Natural killer cell treated with Interleukin-12 subunit alpha and Interleukin-12 subunit beta and Interleukin-15 and Interleukin-18, amount 100 ng/mL, for 72 hours (primary cell): ENCODE results near the gene BRD2. TPM values are rescaled to one million over a fixed set of nuclear protein-coding genes. Genes with fewer than 3 reads are reported as not detected.
"Not testable (repeated sequence)": the region's sequence is repeated elsewhere in the genome, so short reads cannot be mapped to it uniquely, and the experiment has no call there.

Experiments
- ATAC-seq, 2 donors: fragments of 150-1000 bp; cut with Tn5 transposase in 1 of 2; sonication (Bioruptor Pico), chemical (Tn5 transposase) in 1 of 2; 2 replicates each; pipeline ENCODE4 v1.10.0; 2021
- DNase-seq: peaks from one replicate; pipeline ENCODE4 v3.0.0; 2022; ENCODE audit warnings: low spot score
- H3K27ac Mint-ChIP-seq, 2 donors: 1 replicate in 1 of 2; 2 replicates in 1 of 2; pipeline ENCODE4 v1.8.0; 2022; ENCODE audit warnings: mixed read lengths in 2 of 2, mild to moderate bottlenecking in 1 of 2, moderate library complexity in 1 of 2
- H3K27me3 Mint-ChIP-seq, 2 donors: 1 replicate in 1 of 2; 2 replicates in 1 of 2; pipeline ENCODE4 v1.8.0; 2022; ENCODE audit warnings: mixed read lengths in 2 of 2
- H3K36me3 Mint-ChIP-seq: one replicate; pipeline ENCODE4 v1.8.0; 2022; ENCODE audit warnings: mixed read lengths
- H3K4me1 Mint-ChIP-seq, 2 donors: 1 replicate in 1 of 2; 2 replicates in 1 of 2; pipeline ENCODE4 v1.8.0; 2022; ENCODE audit warnings: low read depth in 2 of 2, mixed read lengths in 2 of 2, mild to moderate bottlenecking in 1 of 2
- H3K4me3 Mint-ChIP-seq: one replicate; pipeline ENCODE4 v1.8.0; 2022; ENCODE audit warnings: mixed read lengths
- H3K9me3 Mint-ChIP-seq: 2 replicates; pipeline ENCODE4 v1.8.0; 2022; ENCODE audit warnings: mixed read lengths
- total RNA-seq, 2 donors: library from RNA; stranded (reverse); gene quantifications; one replicate each; pipeline ENCODE4 v1.2.3, GENCODE V29; 2022

Gene BRD2
- total RNA-seq, 2 donors from 2014 or later, result 347 to 352 TPM

DNA sequence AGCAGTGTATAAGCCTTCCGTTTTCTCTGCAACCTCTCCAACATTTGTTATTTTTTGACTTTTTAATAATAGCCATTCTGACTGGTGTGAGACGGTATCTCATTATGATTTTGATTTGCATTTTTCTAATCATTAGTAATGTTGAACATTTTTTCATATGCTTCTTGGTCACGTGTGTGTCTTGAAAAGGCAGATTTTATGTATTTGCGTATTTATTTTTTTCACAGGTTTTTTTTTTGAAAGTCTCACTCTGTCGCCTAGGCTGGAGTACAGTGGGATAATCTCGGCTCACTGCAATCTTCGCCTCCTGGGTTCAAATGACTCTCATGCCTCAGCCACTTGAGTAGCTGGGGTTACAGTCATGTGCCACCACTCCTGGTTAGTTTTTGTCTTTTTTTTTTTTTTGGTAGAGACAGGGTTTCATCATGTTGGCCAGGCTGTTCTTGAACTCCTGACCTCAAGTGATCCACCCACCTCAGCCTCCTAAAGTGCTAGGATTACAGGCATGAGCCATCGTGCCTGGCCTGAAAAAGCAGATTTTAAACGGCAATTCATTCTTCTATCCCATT, 25.8 kb upstream of the BRD2 start:
- not testable (repeated sequence) for ATAC-seq, H3K36me3 Mint-ChIP-seq, H3K27me3 Mint-ChIP-seq, H3K9me3 Mint-ChIP-seq, DNase-seq
- Mint-ChIP-seq H3K4me3 (peak overlapping the region; percentile 89), H3K27ac (peak overlapping the region; percentile 26 to 96), H3K4me1 (peaks cover 59 to 71% of the 10 kb centered on the region in 2 donors)

DNA sequence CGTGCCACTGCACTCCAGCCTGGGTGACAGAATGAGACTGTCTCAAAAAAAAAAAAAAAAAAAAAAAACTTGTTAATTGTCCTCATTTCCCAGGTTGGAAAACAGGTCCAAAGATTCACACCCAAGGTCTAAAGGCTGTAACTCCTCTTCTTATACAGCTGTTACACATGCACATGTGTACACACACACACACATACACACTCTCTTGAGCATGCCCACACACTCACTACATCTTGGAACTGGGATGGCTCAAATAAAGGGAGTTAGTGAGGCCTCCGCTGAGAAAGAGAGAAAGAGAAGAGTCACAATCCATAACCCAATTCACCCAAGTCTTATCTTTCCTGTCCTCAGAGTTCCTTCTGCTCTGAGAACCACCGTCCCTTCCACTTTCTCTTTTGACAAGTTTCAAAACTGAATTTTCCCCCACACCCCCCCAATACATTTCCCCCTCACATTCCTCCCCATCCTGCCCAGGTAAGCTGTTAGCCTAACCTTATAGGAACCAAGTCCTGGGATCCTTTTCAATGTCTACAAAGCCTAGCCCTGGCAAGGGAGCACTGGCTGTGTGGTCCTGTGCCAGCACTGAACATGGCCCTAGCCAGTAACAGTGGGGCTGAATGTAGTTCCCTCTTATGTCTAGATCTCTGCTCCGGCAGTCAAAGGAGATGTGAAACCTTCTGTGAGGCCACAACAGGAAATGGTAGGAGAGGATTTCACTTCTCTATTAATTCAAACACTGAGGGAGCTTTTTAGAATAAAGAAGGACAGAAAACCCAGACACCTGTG, 24.3 kb upstream of the BRD2 start:
- ATAC-seq, result peak; percentile 59 to 66
- no peaks in the 10 kb centered on the region for H3K9me3 Mint-ChIP-seq
- H3K36me3 Mint-ChIP-seq, result no peaks in the 10 kb centered on the region

DNA sequence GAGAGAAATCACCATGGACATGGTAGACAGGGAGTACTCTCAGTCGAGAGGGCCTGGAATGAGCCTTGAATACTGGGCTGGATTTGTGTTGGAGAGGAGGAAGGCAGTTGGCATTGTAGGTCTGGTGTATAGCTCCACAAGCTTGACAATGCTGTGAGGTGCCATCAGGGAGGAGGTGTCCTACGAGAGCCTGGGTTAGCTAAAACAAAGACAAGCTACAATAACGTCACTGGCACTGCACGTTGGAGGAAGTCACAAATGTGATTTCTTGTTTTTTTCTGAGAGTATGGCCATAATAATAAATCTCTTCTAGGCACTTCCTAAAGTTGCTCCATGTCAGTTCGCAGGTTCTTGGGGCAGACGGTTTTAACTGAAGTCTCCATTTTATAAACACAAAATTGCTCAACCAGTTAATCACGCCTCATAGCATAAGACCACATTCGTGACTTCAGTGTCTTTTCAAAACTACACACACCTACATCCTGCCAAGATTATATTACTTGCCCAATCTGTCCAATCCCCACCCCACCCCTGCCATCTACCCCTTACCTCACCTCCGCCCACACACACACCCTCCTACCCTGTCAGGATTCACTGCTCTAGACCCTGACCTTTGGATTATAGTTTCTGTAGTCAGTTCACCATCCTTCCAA, 23.2 kb upstream of the BRD2 start:
- H3K4me1 Mint-ChIP-seq, result peaks cover 56 to 68% of the 10 kb centered on the region in 2 donors
- H3K27ac Mint-ChIP-seq, result peak overlapping the region; percentile 92 to 96

More for the DNA sequence above, 24.3 kb upstream of the BRD2 start:
- Mint-ChIP-seq H3K27ac (peak overlapping the region; percentile 92 to 96), H3K4me1 (peaks cover 59 to 71% of the 10 kb centered on the region in 2 donors), H3K4me3 (peak overlapping the region; percentile 85), H3K27me3 (no peaks in the 10 kb centered on the region)
- no peak for DNase-seq

DNA sequence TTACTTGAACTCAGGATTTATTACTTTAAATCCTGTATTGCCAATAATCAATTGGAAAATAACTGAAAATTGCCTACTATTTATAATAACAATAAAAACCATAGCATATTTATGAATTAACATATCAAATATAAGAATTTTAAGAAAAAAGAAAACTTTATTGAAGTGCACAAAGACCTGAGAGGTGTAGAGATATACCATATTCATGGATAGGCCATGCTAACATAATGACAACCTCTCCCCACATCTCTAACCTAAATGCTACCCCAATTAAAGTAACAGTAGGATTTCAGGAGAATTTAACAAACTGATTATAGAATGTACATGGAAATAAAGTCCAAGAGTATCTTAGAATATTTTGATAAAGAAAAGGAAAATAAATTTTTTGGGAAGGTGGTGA, 22.4 kb upstream of the BRD2 start:
- Mint-ChIP-seq H3K27me3 (no peaks in the 10 kb centered on the region), H3K9me3 (no peaks in the 10 kb centered on the region), H3K4me1 (peaks cover 53 to 65% of the 10 kb centered on the region in 2 donors), H3K36me3 (no peaks in the 10 kb centered on the region), H3K4me3 (peak overlapping the region; percentile 85), H3K27ac (peak overlapping the region; percentile 92 to 96)
- DNase-seq, result no peak
- ATAC-seq, result no peak

More for the DNA sequence above, 23.2 kb upstream of the BRD2 start:
- ATAC-seq, result peak; percentile 73 to 78
- Mint-ChIP-seq H3K36me3 (no peaks in the 10 kb centered on the region), H3K27me3 (no peaks in the 10 kb centered on the region), H3K4me3 (peak overlapping the region; percentile 85), H3K9me3 (no peaks in the 10 kb centered on the region)
- no peak for DNase-seq

DNA sequence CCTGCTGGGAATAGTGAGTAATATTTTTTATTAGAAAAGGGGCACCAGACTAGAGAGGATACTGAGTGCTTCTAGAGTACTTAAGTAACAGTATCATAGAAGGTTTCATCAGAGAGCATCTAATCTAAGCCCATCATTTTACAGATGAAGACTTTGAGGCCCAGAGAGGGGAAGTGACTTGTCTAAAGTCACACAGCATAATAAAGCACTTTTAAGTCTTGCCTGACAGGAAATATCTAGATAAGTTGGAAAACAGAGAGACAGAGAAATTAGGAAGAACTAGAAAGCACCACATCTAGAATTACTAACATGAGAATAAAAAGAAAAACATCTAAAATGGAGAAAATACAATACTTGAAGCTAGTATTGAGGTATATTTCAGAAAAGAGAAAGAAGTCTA, 21.5 kb upstream of the BRD2 start:
- ATAC-seq (no peak), DNase-seq (no peak)
- Mint-ChIP-seq H3K27me3 (no peaks in the 10 kb centered on the region), H3K36me3 (no peaks in the 10 kb centered on the region), H3K9me3 (no peaks in the 10 kb centered on the region), H3K4me3 (no peak overlapping the region), H3K27ac (no peak overlapping the region), H3K4me1 (peaks cover 45 to 55% of the 10 kb centered on the region in 2 donors)

DNA sequence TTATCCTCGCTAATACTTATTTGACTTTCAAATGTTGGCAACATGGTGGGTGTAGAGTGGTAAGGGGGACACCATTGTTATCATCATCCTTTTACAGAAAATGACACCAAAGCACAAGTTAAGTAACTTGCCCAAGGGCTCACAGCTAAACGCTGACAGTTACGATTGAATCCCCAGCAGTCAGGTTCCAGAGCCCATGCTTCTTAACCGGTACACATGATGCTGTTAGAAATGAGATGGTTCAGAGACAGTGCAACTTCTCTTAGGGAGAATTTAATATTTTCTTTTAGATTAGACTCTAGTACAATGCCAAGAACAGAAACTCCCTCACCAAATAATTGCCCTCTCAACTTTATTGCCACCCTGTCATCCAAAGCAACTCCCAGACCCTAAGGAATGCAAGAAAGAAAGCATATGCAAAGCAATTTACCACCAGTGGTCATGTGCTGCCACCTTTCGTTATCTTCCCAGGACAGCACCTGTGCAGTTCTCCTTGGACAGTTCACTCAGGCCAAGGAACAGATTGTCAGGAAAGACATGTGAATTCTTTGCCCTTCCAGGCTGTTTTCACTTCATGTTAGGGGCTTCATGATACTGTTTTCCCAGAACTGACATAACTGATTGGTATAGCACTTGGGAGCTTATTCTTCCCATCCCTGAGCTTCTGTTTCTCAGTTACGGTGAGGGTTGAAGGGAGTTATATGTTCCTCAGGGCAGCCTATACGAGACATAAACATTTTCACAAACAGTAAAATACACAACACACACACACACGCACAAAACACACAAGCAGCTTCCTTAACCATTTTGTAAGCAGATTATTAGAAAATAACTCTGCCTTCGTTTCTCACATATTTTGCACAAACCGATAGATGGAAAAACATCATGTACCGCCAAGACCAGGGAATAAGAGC, 20.6 kb upstream of the BRD2 start:
- ATAC-seq (no peak), DNase-seq (no peak)
- Mint-ChIP-seq H3K36me3 (no peaks in the 10 kb centered on the region), H3K27ac (no peak overlapping the region), H3K4me3 (no peak overlapping the region), H3K9me3 (no peaks in the 10 kb centered on the region), H3K4me1 (peaks cover 44 to 55% of the 10 kb centered on the region in 2 donors), H3K27me3 (no peaks in the 10 kb centered on the region)

DNA sequence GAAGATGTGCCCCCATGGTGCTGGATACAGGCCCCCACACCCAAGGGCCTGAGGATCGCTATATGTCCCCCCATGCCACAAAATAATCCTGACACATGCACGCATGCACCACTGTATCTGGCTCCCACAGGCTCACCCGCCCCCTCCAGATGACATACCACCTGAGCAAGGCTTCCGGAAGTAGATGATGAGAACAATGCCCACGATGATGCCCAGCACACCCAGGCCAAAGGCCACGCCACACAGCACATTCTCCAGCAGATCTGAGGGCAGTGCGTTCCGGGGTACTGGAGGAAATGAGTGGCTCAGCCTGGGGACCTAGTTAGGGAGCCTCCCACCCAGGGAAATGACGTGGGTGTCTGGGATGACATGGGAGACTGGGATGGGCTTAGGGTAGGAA, 19.3 kb upstream of the BRD2 start:
- no peaks in the 10 kb centered on the region for H3K9me3 Mint-ChIP-seq
- no peak overlapping the region for H3K4me3 Mint-ChIP-seq
- DNase-seq, result no peak
- ATAC-seq, result no peak
- peaks cover 44 to 55% of the 10 kb centered on the region in 2 donors for H3K4me1 Mint-ChIP-seq
- no peak overlapping the region for H3K27ac Mint-ChIP-seq
- H3K36me3 Mint-ChIP-seq, result no peaks in the 10 kb centered on the region
- no peaks in the 10 kb centered on the region for H3K27me3 Mint-ChIP-seq

DNA sequence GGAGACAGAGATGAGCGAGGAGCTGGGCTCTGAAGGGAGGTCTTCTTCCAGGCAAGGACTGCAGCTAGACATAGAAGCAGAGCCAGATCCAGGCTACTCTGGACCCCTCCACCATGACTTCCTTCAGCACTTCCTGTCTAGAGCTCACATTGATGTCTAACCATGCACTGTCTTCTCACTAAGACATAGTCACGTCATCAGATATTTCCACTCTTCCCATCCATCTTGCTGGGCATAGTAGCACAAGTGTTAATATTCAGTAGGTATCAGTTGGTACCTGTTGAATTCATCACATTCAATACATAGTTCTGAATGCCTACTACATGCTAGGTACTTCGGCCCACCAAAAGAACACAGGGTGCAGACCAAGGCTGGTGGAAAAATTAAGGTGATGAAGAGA, 18.4 kb upstream of the BRD2 start:
- H3K27ac Mint-ChIP-seq, result no peak overlapping the region

DNA sequence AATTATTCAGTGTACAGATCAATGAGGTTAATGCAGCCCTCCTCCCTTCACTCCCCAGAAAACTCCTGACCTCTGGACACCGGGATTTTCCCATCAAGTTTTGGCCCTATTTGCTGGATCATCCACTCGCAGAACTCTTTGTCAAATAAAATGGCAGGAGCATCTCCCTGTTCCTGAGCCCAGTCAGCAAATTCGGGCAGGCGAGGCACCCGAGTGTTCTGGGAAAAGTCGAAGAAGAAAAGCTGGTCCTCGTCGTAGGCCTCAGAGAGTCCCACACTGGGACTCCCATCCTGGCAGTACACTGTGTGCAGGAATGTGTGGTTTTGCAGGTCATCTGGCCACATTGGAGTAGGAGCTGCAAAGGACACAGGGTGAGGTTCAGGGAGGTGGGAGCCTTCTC, 17.9 kb upstream of the BRD2 start:
- DNase-seq, result no peak
- Mint-ChIP-seq H3K4me3 (peak overlapping the region; percentile 9), H3K27me3 (no peaks in the 10 kb centered on the region), H3K4me1 (peaks cover 40 to 54% of the 10 kb centered on the region in 2 donors), H3K9me3 (no peaks in the 10 kb centered on the region), H3K27ac (no peak overlapping the region), H3K36me3 (no peaks in the 10 kb centered on the region)
- ATAC-seq, result no peak

More for the DNA sequence above, 18.4 kb upstream of the BRD2 start:
- Mint-ChIP-seq H3K36me3 (no peaks in the 10 kb centered on the region), H3K9me3 (no peaks in the 10 kb centered on the region), H3K4me1 (peaks cover 40 to 54% of the 10 kb centered on the region in 2 donors), H3K4me3 (peak overlapping the region; percentile 9), H3K27me3 (no peaks in the 10 kb centered on the region)
- no peak for DNase-seq
- ATAC-seq, result no peak

DNA sequence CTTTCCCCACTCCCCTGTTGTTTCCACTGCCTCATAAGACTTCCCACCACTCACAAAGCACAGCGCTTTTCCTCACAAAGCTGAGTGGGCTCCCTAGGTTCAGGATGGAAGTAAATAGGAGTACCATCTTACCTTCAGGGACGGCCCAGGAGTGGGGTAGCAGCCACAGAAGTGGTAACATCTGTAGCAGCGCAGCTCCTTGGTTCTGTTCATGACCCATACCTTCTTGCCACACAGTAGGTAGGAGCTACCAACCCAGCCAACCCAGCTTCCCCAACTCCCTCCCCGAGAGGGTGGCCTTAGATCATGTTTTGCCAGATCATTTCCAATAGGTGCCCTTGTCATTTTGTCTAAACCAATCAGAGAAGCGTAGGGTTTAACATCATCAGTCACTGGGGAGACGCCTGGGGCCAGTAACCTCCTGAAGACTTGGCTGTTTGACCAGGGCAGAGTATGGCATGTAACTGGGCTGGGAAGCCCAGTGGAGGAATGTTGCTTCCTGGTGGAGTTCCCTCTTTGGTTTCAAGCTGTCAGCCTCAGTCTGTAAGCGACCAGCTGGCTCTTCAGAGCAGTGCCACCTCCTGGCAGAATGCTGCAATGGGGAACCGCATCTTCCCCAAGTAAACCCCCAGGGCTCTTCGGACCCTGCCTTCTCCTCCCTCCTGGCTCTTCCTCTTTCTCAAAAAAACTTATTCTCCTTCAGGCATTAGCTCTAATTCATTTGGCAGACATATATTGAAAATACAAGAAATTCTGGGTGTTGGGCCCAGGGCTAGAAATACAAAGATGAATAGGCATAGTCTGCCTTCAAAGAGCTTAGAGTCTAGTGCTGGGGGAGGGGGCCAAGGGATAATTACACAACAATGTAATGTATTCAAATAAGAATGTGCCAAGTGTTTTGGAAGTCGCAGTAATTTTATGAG, 15.3 kb upstream of the BRD2 start, which contains the start of gene HLA-DMA:
Gene HLA-DMA, minus strand, starts transcription at position 281 of the 923 bp plus-strand sequence. Its CDS starts 61 bp downstream, at position 220.
- H3K4me1 Mint-ChIP-seq, result peaks cover 36 to 40% of the 10 kb centered on the region in 2 donors

DNA sequence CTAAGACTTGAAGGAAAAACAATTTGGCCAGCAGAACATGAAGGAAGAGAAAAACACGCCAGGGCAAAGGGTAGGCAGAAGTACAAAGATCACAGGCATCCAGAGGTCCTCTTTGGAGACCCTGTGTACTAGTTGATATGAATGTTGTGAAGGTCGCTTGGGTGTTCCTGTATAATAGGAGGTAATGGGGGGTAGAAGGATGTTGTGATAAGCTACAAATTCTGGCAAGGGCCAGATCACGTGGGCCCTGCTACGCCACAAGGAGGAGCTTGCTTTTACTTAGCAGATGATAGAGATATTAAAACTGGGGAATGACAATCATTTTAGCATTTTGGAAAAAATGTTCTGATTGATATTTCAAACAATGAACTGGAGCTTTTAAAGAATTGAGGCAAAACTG, 14.6 kb upstream of the BRD2 start:
- Mint-ChIP-seq H3K4me1 (peaks cover 33 to 40% of the 10 kb centered on the region in 2 donors), H3K27ac (peak overlapping the region in 1 of 2 donors; percentile 87), H3K27me3 (no peaks in the 10 kb centered on the region), H3K36me3 (no peaks in the 10 kb centered on the region), H3K4me3 (no peak overlapping the region), H3K9me3 (no peaks in the 10 kb centered on the region)
- no peak for ATAC-seq
- DNase-seq, result no peak

More for the DNA sequence above, 15.3 kb upstream of the BRD2 start, which contains the start of gene HLA-DMA:
- peak within 1 kb of the TSS; percentile 85 to 87 for H3K27ac Mint-ChIP-seq
- no peaks in the 10 kb centered on the region for H3K27me3 Mint-ChIP-seq
- DNase-seq (peak; percentile 79), ATAC-seq (peak; percentile 98)
- H3K9me3 Mint-ChIP-seq, result no peaks in the 10 kb centered on the region
- H3K4me3 Mint-ChIP-seq, result peak within 1 kb of the TSS; percentile 93
- H3K36me3 Mint-ChIP-seq, result no peaks in the 10 kb centered on the region

DNA sequence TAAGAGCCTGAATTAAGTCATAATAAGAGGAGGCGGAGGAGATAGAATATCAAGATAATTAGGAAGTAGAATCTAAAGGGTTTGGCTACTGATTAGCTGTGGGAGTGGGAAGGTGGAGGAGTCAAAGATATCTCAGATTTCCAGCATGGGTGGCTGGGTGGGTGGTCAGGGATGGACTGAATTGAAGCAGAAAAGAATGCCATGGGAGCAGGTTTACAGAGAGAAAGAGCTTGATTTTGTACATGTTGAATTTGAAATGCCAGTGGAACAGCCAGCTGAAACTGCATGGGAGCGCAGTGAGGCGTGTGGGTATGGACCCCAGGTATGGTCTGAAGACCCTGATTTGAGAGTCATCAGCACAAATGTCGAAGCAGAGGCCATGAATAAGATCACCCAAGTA, 14.1 kb upstream of the BRD2 start:
- no peaks in the 10 kb centered on the region for H3K9me3 Mint-ChIP-seq
- H3K4me3 Mint-ChIP-seq, result no peak overlapping the region
- H3K27me3 Mint-ChIP-seq, result no peaks in the 10 kb centered on the region
- H3K27ac Mint-ChIP-seq, result peak overlapping the region in 1 of 2 donors; percentile 87
- H3K36me3 Mint-ChIP-seq, result no peaks in the 10 kb centered on the region
- DNase-seq (no peak), ATAC-seq (no peak)
- peaks cover 33 to 40% of the 10 kb centered on the region in 2 donors for H3K4me1 Mint-ChIP-seq
